K562 (cell line): ENCODE data around the gene CHST8. TPM values are rescaled to one million over a fixed set of nuclear protein-coding genes. Genes with fewer than 3 reads are reported as not detected.

Experiments
- ADNP ChIP-seq: fragments of 200-800 bp; sonication (Bioruptor generic); IDR thresholded peaks from 2 replicates; pipeline ENCODE4 v1.6.1; 2016; ENCODE audit warnings: missing genetic modification characterization, missing compliant biosample characterization
- CEBPB ChIP-seq: fragments of 450-650 bp; IDR thresholded peaks from 2 replicates; pipeline ENCODE4 v1.6.1; 2016; ENCODE audit warnings: missing genetic modification characterization, missing compliant biosample characterization
- ELF2 ChIP-seq: fragments of 250-450 bp; sonication (Bioruptor Pico); IDR thresholded peaks from 2 replicates; pipeline ENCODE4 v1.5.0; 2021; ENCODE audit warnings: mild to moderate bottlenecking
- ETS2 ChIP-seq: IDR thresholded peaks from 2 replicates; pipeline ENCODE4 v1.6.1; 2016; ENCODE audit warnings: borderline replicate concordance, missing genetic modification characterization, mild to moderate bottlenecking, moderate library complexity, missing compliant biosample characterization; ENCODE audit not compliant: poor library complexity, severe bottlenecking
- HDAC6 ChIP-seq: IDR thresholded peaks from 2 replicates; pipeline ENCODE4 v1.6.1; 2012; ENCODE audit warnings: low read depth, mild to moderate bottlenecking, control low read depth, inconsistent platforms, low read length, moderate library complexity
- HMGN3 ChIP-seq: IDR thresholded peaks from 2 replicates; pipeline ENCODE4 v1.6.1; 2011; ENCODE audit warnings: borderline replicate concordance, low read depth, mild to moderate bottlenecking, mixed read lengths, low read length; ENCODE audit not compliant: insufficient read length; ENCODE audit errors: extremely low read depth
- MECOM ChIP-seq: fragments of 250-450 bp; sonication (Bioruptor Pico); IDR thresholded peaks from 2 replicates; pipeline ENCODE4 v1.8.0; 2022; ENCODE audit warnings: inconsistent platforms
- NFE2L1 ChIP-seq: fragments of 450-650 bp; IDR thresholded peaks from 2 replicates; pipeline ENCODE4 v1.6.1; 2016; ENCODE audit warnings: missing genetic modification characterization, low read depth, mild to moderate bottlenecking, missing compliant biosample characterization, moderate library complexity, borderline replicate concordance
- RBM39 ChIP-seq: fragments of 200-400 bp; formaldehyde crosslinking; optimal IDR thresholded peaks from 2 replicates; pipeline ENCODE3; 2018; ENCODE audit warnings: low read depth, low read length
- SMC3 ChIP-seq: conservative IDR thresholded peaks from 2 replicates; pipeline ENCODE4 v1.6.1; 2011; ENCODE audit warnings: low read depth, low read length, improper control_type of control experiment; ENCODE audit not compliant: insufficient read depth
- STAG1 ChIP-seq: sonication (generic); formaldehyde crosslinking; IDR thresholded peaks from 2 replicates; pipeline ENCODE4 v1.5.0; 2020; ENCODE audit warnings: missing genetic modification reagents, borderline replicate concordance
- ZBTB26 ChIP-seq: fragments of 450-650 bp; formaldehyde crosslinking; IDR thresholded peaks from 2 replicates; pipeline ENCODE4 v1.4.0; 2022; ENCODE audit warnings: missing genetic modification characterization
- ZBTB34 ChIP-seq: fragments of 250-450 bp; sonication (Bioruptor Pico); IDR thresholded peaks from 2 replicates; pipeline ENCODE4 v1.8.0; 2021; ENCODE audit warnings: mild to moderate bottlenecking, moderate library complexity
- ZKSCAN8 ChIP-seq: fragments of 200-800 bp; sonication (Bioruptor generic); IDR thresholded peaks from 2 replicates; pipeline ENCODE4 v1.6.1; 2016; ENCODE audit warnings: missing genetic modification characterization, missing compliant biosample characterization
- ZNF174 ChIP-seq: fragments of 250-450 bp; sonication (Bioruptor Pico); IDR thresholded peaks from 2 replicates; pipeline ENCODE4 v1.4.0; 2020; ENCODE audit warnings: mild to moderate bottlenecking
- ZNF41 ChIP-seq: fragments of 250-450 bp; sonication (Bioruptor Pico); conservative IDR thresholded peaks from 2 replicates; pipeline ENCODE4 v1.4.0; 2020; ENCODE audit warnings: mild to moderate bottlenecking
- ZNF444 ChIP-seq: fragments of 250-450 bp; sonication (Bioruptor Pico); IDR thresholded peaks from 2 replicates; pipeline ENCODE4 v1.4.0; 2020; ENCODE audit warnings: mild to moderate bottlenecking, moderate library complexity
- ZNF584 ChIP-seq: fragments of 200-800 bp; sonication (Bioruptor generic); IDR thresholded peaks from 2 replicates; pipeline ENCODE4 v1.6.1; 2016; ENCODE audit warnings: low read depth, mild to moderate bottlenecking, missing genetic modification characterization, missing compliant biosample characterization
- ZNF589 ChIP-seq: fragments of 200-800 bp; sonication (Bioruptor generic); IDR thresholded peaks from 2 replicates; pipeline ENCODE4 v1.6.1; 2016; ENCODE audit warnings: low read depth, missing genetic modification characterization, missing compliant biosample characterization
- ZNF75A ChIP-seq: fragments of 450-650 bp; formaldehyde crosslinking; IDR thresholded peaks from 2 replicates; pipeline ENCODE4 v1.4.0; 2020; ENCODE audit warnings: mild to moderate bottlenecking
- polyA plus RNA-seq, 8 experiments: library from polyadenylated mRNA; depleted of rRNA in 4 of 8; stranded (reverse) in 5 of 8; unstranded in 3 of 8; fragments of >200 nt; fragmentation: Nextera tagmentation in 2 of 8; fragmentation: Illumina TruSeq in 1 of 8; extraction: Ambion mirVana in 2 of 8; extraction: Trizol in 1 of 8; gene quantifications; 2 replicates each; pipeline versions ENCODE4 v1.2.1 to v1.2.3, GENCODE V29; 2011 to 2014; ENCODE audit warnings: inconsistent platforms in 1 of 8, missing spikeins in 1 of 8
- total RNA-seq, 7 experiments: library from RNA; depleted of rRNA in 6 of 7; stranded (reverse); fragments of >200 nt in 6 of 7; fragmentation: Illumina TruSeq in 2 of 7; extraction: Trizol in 2 of 7; gene quantifications; 2 replicates each; pipeline versions ENCODE4 v1.2.1 to v1.2.3, GENCODE V29; 2011 to 2021; ENCODE audit warnings: low replicate concordance in 1 of 7

The CHST8 gene
- total and polyA plus RNA-seq, 9 of the 15 experiments (the other 6 are each of a cell fraction or from before 2014, with no cell fraction given) = 0.11 TPM; not detected in 8

- TF ChIP-seq ZNF41 (CRISPR knock-in tag) = no peak
- TF ChIP-seq ZNF174 (CRISPR knock-in tag) = no peak
- TF ChIP-seq ELF2 (CRISPR knock-in tag) = no peak
- TF ChIP-seq ZNF75A (CRISPR knock-in tag) = no peak
- no peak for TF ChIP-seq ADNP
- TF ChIP-seq ZNF444 (CRISPR knock-in tag) = no peak
- no peak for TF ChIP-seq HDAC6
- no peak for TF ChIP-seq ZNF589
- no peak for TF ChIP-seq ETS2 (tag)
- TF ChIP-seq ZNF584 (CRISPR knock-in tag) = no peak
- no peak for TF ChIP-seq ZBTB34 (CRISPR knock-in tag)
- TF ChIP-seq STAG1 (CRISPR knock-in tag) = peak; percentile 87; the same call in 1 of the 2 replicates
- no peak for TF ChIP-seq CEBPB
- TF ChIP-seq NFE2L1 = no peak
- no peak for TF ChIP-seq MECOM
- no peak for TF ChIP-seq HMGN3
- TF ChIP-seq SMC3 = peak; percentile 91
- TF ChIP-seq ZBTB26 (CRISPR knock-in tag) = no peak
- TF ChIP-seq ZKSCAN8 (CRISPR knock-in tag) = no peak
- no peak for TF ChIP-seq RBM39
These were observed 149.8 kb downstream of the CHST8 start (continued) for GRCh38 chr19:33771384-33772101.
